Subcutaneous adipose tissue (tissue), 4 donors: ENCODE measurements around the gene STX18. TPM values are rescaled to one million over a fixed set of nuclear protein-coding genes. Genes with fewer than 3 reads are reported as not detected.

Experiments used
- CTCF ChIP-seq: fragments of 450-650 bp; IDR thresholded peaks from one replicate; pipeline ENCODE4 v1.5.1; 2016; ENCODE audit warnings: low read depth, mild to moderate bottlenecking, control low read depth, antibody characterized with exemption, moderate library complexity
- total RNA-seq, 4 donors: library from RNA; depleted of rRNA; stranded (reverse); fragments of >200 nt; gene quantifications; one replicate each; pipeline ENCODE4 v1.1.0, GENCODE V29; 2016

The STX18 gene
- total RNA-seq, 4 donors from 2014 or later, result 17.0 to 29.2 (median 21.6) TPM

- no peak for TF ChIP-seq CTCF
These were observed 101.4 kb downstream of the STX18 start for GRCh38 chr4:4440333-4441061.

- TF ChIP-seq CTCF, result no peak
These were observed 102.1 kb downstream of the STX18 start for GRCh38 chr4:4439782-4440181.

- TF ChIP-seq CTCF, result no peak
These were observed 103.0 kb downstream of the STX18 start for GRCh38 chr4:4438891-4439290.

- TF ChIP-seq CTCF, result no peak
These were observed 103.9 kb downstream of the STX18 start for GRCh38 chr4:4437798-4438470.

GRCh38 chr4:4436244-4436823 lies 105.5 kb downstream of the STX18 start:
- TF ChIP-seq CTCF, result no peak

GRCh38 chr4:4433941-4434340 lies 107.9 kb downstream of the STX18 start:
- TF ChIP-seq CTCF, result no peak
